ENCODE results near the gene NRG3. TPM values are rescaled to one million over a fixed set of nuclear protein-coding genes. Genes with fewer than 3 reads are reported as not detected.

Gene NRG3
- total RNA-seq, 1 donor from 2014 or later: not detected

- no peak for ATAC-seq
Measured at GRCh38 chr10:82092111-82092510, 217.1 kb downstream of the NRG3 start.

DNA sequence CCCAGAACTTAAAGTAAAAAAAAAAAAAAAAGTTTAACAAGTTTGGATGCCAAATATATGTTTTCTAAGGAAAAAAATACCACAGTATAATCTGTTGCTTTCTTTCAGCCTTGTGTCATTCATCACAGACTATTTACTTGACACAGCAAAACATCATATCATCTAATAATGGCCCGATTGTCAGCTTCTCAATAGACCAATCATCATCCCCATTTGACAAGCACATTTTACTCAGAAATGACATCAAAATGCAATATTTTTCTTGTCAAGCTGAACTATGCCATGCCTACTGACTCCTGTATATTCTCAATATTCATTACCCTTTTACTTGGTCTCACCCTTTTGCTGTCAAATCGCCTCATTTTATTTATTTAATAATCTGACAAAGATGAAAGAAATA lies 249.7 kb downstream of the NRG3 start:
- ATAC-seq: no peak

DNA sequence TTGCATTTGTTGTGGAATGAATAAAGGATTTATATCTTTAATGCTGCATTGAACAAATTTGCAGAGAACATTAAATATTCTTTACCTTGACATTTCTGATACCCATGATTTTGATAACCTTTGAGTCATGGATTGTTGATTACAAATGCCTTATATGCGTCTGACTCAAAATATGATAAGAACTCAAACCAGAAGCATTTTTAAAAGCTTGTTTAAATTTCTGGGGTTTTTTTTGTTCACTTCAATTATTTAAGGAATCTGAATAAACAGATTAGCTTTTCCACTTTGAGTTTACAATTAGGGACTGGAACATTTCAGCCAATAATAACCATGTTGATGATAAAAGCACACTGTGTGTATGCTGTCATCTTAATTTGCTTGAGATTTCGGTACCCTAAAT lies 253.5 kb downstream of the NRG3 start:
- no peak for ATAC-seq

- no peak for ATAC-seq
Measured at GRCh38 chr10:82136103-82136502, 261.1 kb downstream of the NRG3 start.

DNA sequence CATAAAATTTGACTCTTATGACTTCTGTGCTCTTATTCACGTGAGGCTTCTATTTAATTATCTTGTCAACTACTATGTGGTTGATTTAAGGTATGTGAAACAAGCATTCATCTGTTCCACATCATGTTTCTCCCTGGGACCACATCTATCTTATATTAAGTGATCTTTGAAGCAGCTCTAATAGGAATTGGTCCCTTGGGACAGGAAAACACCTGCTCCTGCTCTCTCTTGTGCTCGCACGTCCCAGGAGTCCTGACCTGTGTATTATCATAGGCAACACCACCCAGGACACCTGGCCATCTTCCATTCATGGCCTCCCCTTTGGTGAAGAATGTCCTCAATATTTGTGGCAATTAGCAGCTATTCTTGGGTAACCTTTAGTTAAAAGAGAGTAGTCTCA lies 269.2 kb downstream of the NRG3 start:
- no peak for ATAC-seq

- ATAC-seq: no peak
Measured at GRCh38 chr10:82148764-82149163, 273.8 kb downstream of the NRG3 start.

DNA sequence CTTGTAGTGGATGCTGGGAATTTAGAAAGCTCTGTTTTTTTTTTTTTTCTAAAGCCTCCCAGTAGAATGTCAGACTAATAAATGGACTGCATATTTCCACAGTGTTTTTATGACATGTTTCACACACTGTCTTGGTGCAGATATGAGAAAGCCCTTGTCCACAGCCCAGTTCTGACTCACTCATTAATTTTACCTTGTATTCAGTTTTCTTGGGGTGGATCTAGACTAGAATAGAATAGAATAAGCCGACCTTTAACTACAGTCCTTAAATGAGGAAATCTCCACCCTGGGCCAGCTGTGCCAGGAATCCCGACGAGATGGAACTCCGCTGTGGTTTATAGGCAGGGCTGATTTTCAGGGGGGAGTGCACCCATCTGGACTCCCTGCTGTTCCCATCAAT lies 274.7 kb downstream of the NRG3 start:
- no peak for ATAC-seq

GRCh38 chr10:82150123-82150900 lies 275.3 kb downstream of the NRG3 start:
- ATAC-seq: no peak

DNA sequence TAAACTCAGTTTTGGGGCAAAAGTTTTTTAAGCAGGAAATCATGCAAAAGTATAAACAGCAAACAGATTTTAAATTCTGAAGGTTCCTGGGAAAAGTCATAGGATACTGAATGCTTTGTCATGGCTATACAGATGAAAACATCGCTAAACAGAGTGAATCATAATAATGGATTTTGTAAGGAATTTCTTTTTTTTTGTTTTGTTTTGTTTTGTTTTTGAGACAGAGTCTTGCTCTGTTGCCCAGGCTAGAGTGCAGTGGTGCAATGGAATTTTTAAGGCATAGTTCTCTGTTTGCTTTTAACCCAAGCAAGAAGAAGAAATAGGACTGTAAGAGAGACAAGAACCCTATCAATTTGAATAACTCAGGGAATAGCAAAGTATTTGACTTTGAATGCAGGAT lies 285.3 kb downstream of the NRG3 start:
- ATAC-seq: no peak

- no peak for ATAC-seq
Measured at GRCh38 chr10:82161264-82161663, 286.3 kb downstream of the NRG3 start.

GRCh38 chr10:82162549-82163195 lies 287.7 kb downstream of the NRG3 start:
- ATAC-seq: no peak

- no peak for ATAC-seq
Measured at GRCh38 chr10:82171899-82172298, 296.9 kb downstream of the NRG3 start.

GRCh38 chr10:82176587-82176986 lies 301.6 kb downstream of the NRG3 start:
- ATAC-seq: no peak

DNA sequence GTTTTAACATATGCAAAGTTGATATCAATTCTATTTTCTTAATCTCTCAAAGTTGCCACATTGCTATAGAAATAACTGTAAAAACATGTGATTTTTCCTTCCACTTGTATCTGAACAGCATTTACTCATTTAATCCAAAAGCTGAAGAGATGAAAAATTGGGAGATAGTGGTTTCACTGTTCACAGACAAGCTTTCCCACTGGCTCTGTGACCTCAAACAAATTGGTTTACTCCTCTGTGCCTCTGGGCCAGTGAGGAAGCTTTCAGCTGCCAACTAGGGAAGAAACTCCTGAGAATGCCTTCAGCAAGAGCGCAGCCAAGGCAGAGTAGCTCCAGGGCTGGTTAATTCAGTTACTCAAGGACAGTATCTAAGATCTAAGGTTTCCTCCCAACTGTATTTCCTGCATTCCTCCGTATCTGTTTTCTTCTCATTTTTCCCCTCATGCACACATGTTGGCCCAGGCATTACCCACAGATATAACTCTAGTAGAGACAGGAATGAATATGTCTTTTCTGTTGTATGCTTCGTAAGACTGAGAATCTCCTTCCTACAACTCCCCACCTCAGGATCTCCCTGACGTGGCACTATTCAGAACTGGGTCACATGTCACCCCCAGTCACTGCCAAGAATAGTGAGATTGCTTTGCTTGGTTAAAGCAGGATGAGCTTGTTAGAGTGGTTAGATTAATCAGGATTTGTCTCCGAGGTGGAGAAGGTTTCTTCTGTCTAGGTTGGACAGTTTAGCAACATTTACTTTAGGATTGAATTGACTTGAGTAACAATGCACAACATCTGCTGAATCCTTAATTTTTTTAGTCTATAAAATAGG lies 315.7 kb downstream of the NRG3 start:
- ATAC-seq: peak; percentile 80

- no peak for ATAC-seq
Measured at GRCh38 chr10:82191653-82192052, 316.7 kb downstream of the NRG3 start.

- ATAC-seq: no peak
Measured at GRCh38 chr10:82192665-82193064, 317.7 kb downstream of the NRG3 start.

DNA sequence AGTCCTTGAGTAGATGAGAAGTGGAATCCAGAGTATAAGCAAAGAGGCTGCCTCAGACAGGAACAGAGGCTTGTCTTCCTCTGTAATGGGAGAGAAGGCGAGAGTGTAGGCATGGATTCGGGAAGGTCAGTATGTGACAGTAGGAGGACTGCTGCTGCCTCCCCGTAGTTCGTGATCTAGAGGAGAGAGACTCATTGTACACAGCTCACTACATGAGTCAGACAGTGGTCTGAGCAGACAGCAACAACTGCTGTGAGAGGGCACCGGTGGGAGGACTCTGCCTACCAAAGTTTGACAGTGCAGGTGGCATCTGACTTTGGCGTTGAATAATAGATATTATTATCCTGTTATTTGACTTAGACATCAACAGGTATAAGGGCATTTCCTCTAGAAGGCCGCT lies 319.4 kb downstream of the NRG3 start:
- ATAC-seq: no peak

DNA sequence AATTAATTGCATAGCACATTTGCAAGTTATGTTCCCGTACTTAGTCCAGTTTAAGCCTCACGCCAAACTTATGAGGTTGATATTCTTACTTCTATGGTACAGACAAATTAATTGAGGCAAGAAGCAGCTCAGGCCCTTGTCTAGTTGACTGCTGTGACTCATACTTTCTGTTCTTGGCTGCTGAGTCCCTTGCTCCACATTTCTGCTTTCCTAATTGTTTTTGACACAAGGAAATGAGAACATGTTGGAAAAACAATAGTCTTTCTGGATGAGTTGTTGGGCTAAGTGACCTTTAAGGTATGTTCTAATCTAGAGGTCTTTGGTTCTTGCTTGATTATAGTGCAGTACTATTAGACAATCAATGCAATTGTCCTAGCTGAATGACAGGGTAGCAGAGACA lies 331.8 kb downstream of the NRG3 start:
- ATAC-seq: no peak

GRCh38 chr10:82208726-82209125 lies 333.7 kb downstream of the NRG3 start:
- ATAC-seq: no peak

DNA sequence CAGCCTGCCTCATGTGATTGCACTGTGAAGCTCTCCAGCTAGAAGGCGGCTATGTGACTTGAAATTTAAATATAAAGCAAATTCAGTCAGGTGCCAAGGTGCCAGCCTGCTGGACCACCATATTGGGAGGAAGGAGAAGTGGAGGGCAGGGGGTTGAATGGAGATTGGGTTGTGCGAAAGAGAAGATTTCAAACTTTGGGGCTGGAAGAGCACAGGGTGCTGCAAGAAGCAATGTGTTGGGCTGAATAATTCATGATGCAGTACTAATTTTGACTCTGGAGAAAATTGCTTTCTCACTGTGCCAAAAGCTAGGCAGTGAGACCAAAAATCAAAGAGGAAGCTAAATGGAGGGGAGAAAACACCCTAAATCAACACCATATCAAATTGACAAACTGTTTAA lies 335.3 kb downstream of the NRG3 start:
- ATAC-seq: no peak

DNA sequence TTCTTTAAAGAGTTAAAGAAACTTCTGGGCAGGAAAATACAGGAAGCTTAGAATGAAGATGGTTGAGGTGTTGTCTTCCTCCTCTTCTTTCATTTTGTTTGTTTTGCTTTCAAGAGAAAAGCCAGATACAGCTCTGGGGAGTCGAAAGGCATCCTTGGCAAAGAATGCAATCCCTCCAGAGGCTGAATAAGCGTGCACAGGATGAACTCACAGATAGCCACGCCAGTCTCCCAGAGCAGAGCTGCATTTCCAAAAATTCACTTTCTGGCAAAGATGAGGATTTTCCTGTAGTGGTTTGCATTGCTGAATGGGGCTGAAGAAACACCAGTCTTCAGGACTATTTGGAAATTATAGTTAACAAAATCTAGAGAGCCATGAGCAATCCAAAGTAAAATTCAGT lies 336.4 kb downstream of the NRG3 start:
- ATAC-seq: no peak

- no peak for ATAC-seq
Measured at GRCh38 chr10:82212753-82213152, 337.8 kb downstream of the NRG3 start.

GRCh38 chr10:82213784-82214183 lies 338.8 kb downstream of the NRG3 start:
- ATAC-seq: no peak

GRCh38 chr10:82221056-82221455 lies 346.1 kb downstream of the NRG3 start:
- ATAC-seq: no peak
